IMR-90 (cell line): ENCODE results near the gene BTLA. TPM values are rescaled to one million over a fixed set of nuclear protein-coding genes. Genes with fewer than 3 reads are reported as not detected.

ENCODE experiments used
- ATAC-seq: fragments of 200-7000 bp; cut with Tn5 transposase; 2 replicates; pipeline ENCODE4 v1.9.1; 2020; ENCODE audit warnings: low read depth, mild to moderate bottlenecking, moderate library complexity
- BruUV-seq: library from RNA; stranded (reverse); fragments of 400-500 nt; replicated peaks from 2 replicates; lab custom pipeline; 2021; lab: Mats Ljungman, UMichigan
- CTCF ChIA-PET: fragments of 300-600 bp; formaldehyde crosslinking; extraction: SDS; loops from one replicate; lab custom pipeline; 2021; ENCODE audit warnings: antibody characterized with exemption; lab: Yijun Ruan, JAX
- POLR2A ChIA-PET: fragments of 300-600 bp; sonication (Branson Sonifier 250); formaldehyde crosslinking; loops from one replicate; lab custom pipeline; 2022; ENCODE audit warnings: antibody characterized with exemption; ENCODE audit not compliant: unreplicated experiment; lab: Charles Lee
- DNase-seq: peaks from one replicate; pipeline ENCODE4 v3.0.0; 2013
- H2AFZ ChIP-seq: replicated peaks from 2 replicates; pipeline ENCODE3; 2013; ENCODE audit warnings: low read length, mild to moderate bottlenecking; ENCODE audit not compliant: poor library complexity
- H2AK5ac ChIP-seq: 2 replicates; pipeline ENCODE4 v1.6.1; 2013; ENCODE audit warnings: low read depth, low read length, inconsistent platforms
- H2AK9ac ChIP-seq: replicated peaks from 2 replicates; pipeline ENCODE3; 2013; ENCODE audit warnings: mild to moderate bottlenecking, low read depth, low read length, moderate library complexity; ENCODE audit not compliant: poor library complexity
- H2BK120ac ChIP-seq: 2 replicates; pipeline ENCODE4 v1.6.1; 2013; ENCODE audit warnings: low read depth, low read length, inconsistent platforms
- H2BK15ac ChIP-seq: 3 replicates; pipeline ENCODE4 v1.6.1; 2013; ENCODE audit warnings: low read depth, low read length, inconsistent platforms
- H2BK20ac ChIP-seq: 2 replicates; pipeline ENCODE4 v1.6.1; 2013; ENCODE audit warnings: low read depth, mild to moderate bottlenecking, inconsistent platforms, low read length, moderate library complexity
- H2BK5ac ChIP-seq: 2 replicates; pipeline ENCODE4 v1.6.1; 2013; ENCODE audit warnings: mild to moderate bottlenecking, low read depth, low read length, inconsistent platforms; ENCODE audit not compliant: poor library complexity, severe bottlenecking
- H3K14ac ChIP-seq: replicated peaks from 2 replicates; pipeline ENCODE4 v1.6.1; 2013; ENCODE audit warnings: low read depth, low read length, inconsistent platforms
- H3K18ac ChIP-seq: 2 replicates; pipeline ENCODE4 v1.6.1; 2013; ENCODE audit warnings: low read depth, low read length, control low read depth
- H3K23ac ChIP-seq: 2 replicates; pipeline ENCODE4 v1.6.1; 2013; ENCODE audit warnings: low read depth, low read length, inconsistent platforms
- H3K27ac ChIP-seq: 2 replicates; pipeline ENCODE4 v1.5.1; 2013; ENCODE audit warnings: mild to moderate bottlenecking, control low read depth, low read length; ENCODE audit not compliant: insufficient read depth
- H3K27me3 ChIP-seq: 2 replicates; pipeline ENCODE4 v1.6.1; 2013; ENCODE audit warnings: low read length; ENCODE audit not compliant: control insufficient read depth, insufficient read depth
- H3K36me3 ChIP-seq: 2 replicates; pipeline ENCODE4 v1.6.1; 2013; ENCODE audit warnings: low read length, mixed read lengths; ENCODE audit not compliant: control insufficient read depth, insufficient read depth
- H3K4ac ChIP-seq: 2 replicates; pipeline ENCODE4 v1.6.1; 2013; ENCODE audit warnings: low read depth, low read length, inconsistent platforms
- H3K4me1 ChIP-seq: 2 replicates; pipeline ENCODE4 v1.6.1; 2013; ENCODE audit warnings: low read length, mixed read lengths; ENCODE audit not compliant: control insufficient read depth, insufficient read depth
- H3K4me2 ChIP-seq: 2 replicates; pipeline ENCODE4 v1.6.1; 2013; ENCODE audit warnings: low read depth, mild to moderate bottlenecking, control low read depth, low read length, moderate library complexity
- H3K4me3 ChIP-seq: 2 replicates; pipeline ENCODE4 v1.5.1; 2013; ENCODE audit warnings: low read depth, mild to moderate bottlenecking, control low read depth, low read length, moderate library complexity; ENCODE audit not compliant: insufficient read depth
- H3K56ac ChIP-seq: 2 replicates; pipeline ENCODE4 v1.6.1; 2013; ENCODE audit warnings: low read length, inconsistent platforms; ENCODE audit not compliant: insufficient read depth; ENCODE audit errors: extremely low read depth
- H3K79me1 ChIP-seq, 2 experiments: 2 replicates each; pipeline ENCODE4 v1.6.1; 2013; ENCODE audit warnings: low read length in 2 of 2, inconsistent platforms in 1 of 2, low read depth in 1 of 2
- H3K9ac ChIP-seq: 2 replicates; pipeline ENCODE4 v1.6.1; 2013; ENCODE audit warnings: low read depth, low read length, control low read depth
- H3K9me1 ChIP-seq: 2 replicates; pipeline ENCODE4 v1.6.1; 2013; ENCODE audit warnings: low read length, inconsistent platforms; ENCODE audit not compliant: insufficient read depth
- H3K9me3 ChIP-seq: 2 replicates; pipeline ENCODE4 v1.6.1; 2013; ENCODE audit warnings: low read length; ENCODE audit not compliant: control insufficient read depth, insufficient read depth
- H4K20me1 ChIP-seq: 2 replicates; pipeline ENCODE4 v1.6.1; 2013; ENCODE audit warnings: low read length, inconsistent platforms; ENCODE audit not compliant: insufficient read depth
- H4K5ac ChIP-seq: 2 replicates; pipeline ENCODE4 v1.6.1; 2013; ENCODE audit warnings: mild to moderate bottlenecking, low read depth, low read length, control low read depth
- H4K8ac ChIP-seq, 2 experiments: 2 replicates each; pipeline ENCODE4 v1.6.1; 2013; ENCODE audit warnings: low read depth in 2 of 2, low read length in 2 of 2, control low read depth in 1 of 2, inconsistent platforms in 1 of 2
- H4K91ac ChIP-seq: 2 replicates; pipeline ENCODE4 v1.6.1; 2013; ENCODE audit warnings: low read depth, low read length, inconsistent platforms; ENCODE audit not compliant: insufficient read depth
- BHLHE40 ChIP-seq: fragments of 150-350 bp; IDR thresholded peaks from 2 replicates; pipeline ENCODE4 v1.6.1; 2016; ENCODE audit warnings: mild to moderate bottlenecking, low read depth, low read length
- CEBPB ChIP-seq: IDR thresholded peaks from 2 replicates; pipeline ENCODE4 v1.6.1; 2012; ENCODE audit warnings: low read depth, low read length, improper control_type of control experiment
- CHD1 ChIP-seq: IDR thresholded peaks from 2 replicates; pipeline ENCODE4 v1.6.1; 2012; ENCODE audit warnings: low read depth, low read length, improper control_type of control experiment
- CTCF ChIP-seq: conservative IDR thresholded peaks from 2 replicates; pipeline ENCODE4 v1.5.1; 2012; ENCODE audit warnings: mild to moderate bottlenecking, low read depth, low read length, improper control_type of control experiment
- FOS ChIP-seq: fragments of 150-350 bp; IDR thresholded peaks from 2 replicates; pipeline ENCODE4 v1.6.1; 2016; ENCODE audit warnings: low read depth, low read length
- MAFK ChIP-seq: IDR thresholded peaks from 2 replicates; pipeline ENCODE4 v1.6.1; 2012; ENCODE audit warnings: low read depth, low read length, improper control_type of control experiment
- MAZ ChIP-seq: IDR thresholded peaks from 2 replicates; pipeline ENCODE4 v1.6.1; 2012; ENCODE audit warnings: low read depth, mild to moderate bottlenecking, low read length, improper control_type of control experiment, moderate library complexity, borderline replicate concordance
- MXI1 ChIP-seq: IDR thresholded peaks from 2 replicates; pipeline ENCODE4 v1.6.1; 2012; ENCODE audit warnings: low read depth, mild to moderate bottlenecking, low read length, moderate library complexity, borderline replicate concordance
- NFE2L2 ChIP-seq: fragments of 150-350 bp; IDR thresholded peaks from 2 replicates; pipeline ENCODE4 v1.6.1; 2016; ENCODE audit warnings: low read depth, mild to moderate bottlenecking, low read length
- POLR2A ChIP-seq: IDR thresholded peaks from 2 replicates; pipeline ENCODE4 v1.6.1; 2012; ENCODE audit warnings: mild to moderate bottlenecking, low read depth, low read length
- RAD21 ChIP-seq: IDR thresholded peaks from 2 replicates; pipeline ENCODE4 v1.6.1; 2012; ENCODE audit warnings: low read length, improper control_type of control experiment
- RCOR1 ChIP-seq: IDR thresholded peaks from 2 replicates; pipeline ENCODE4 v1.6.1; 2012; ENCODE audit warnings: mild to moderate bottlenecking, low read length, improper control_type of control experiment; ENCODE audit not compliant: insufficient replicate concordance
- RFX5 ChIP-seq: IDR thresholded peaks from 2 replicates; pipeline ENCODE4 v1.8.0; 2012; ENCODE audit warnings: low read depth, mild to moderate bottlenecking, low read length, moderate library complexity
- SMC3 ChIP-seq: fragments of 150-350 bp; IDR thresholded peaks from 2 replicates; pipeline ENCODE4 v1.6.1; 2016; ENCODE audit warnings: low read depth, mild to moderate bottlenecking, antibody characterized with exemption, low read length, moderate library complexity
- WGBS, 2 experiments: methylation state at CpG; one replicate each; pipeline versions ENCODE4 v1.1.5 to v1.1.7; 2013; ENCODE audit warnings: missing lambda C conversion rate in 2 of 2; ENCODE audit not compliant: insufficient read length in 1 of 2; ENCODE audit errors: extremely low coverage in 2 of 2; 5-methylcytosine and 5-hydroxymethylcytosine counted together
- dilution Hi-C: fragments of 300-500 bp; cut with HindIII; formaldehyde crosslinking; loops from one replicate; pipeline ENCODE4 v1.14.3; 2018; ENCODE audit warnings: low sequenced_read_pairs; ENCODE audit not compliant: unreplicated experiment
- in situ Hi-C: fragments of 300-500 bp; cut with MboI; formaldehyde crosslinking; loops from 3 replicates; pipeline ENCODE4 v1.14.3; 2019; ENCODE audit warnings: low sequenced_read_pairs, inconsistent platforms, mixed read lengths
- intact Hi-C: fragments of 100-400 bp; cut with micrococcal nuclease; formaldehyde crosslinking; loops from 2 replicates; pipeline ENCODE4 v1.10.0; 2022
- polyA plus RNA-seq, 3 experiments: library from polyadenylated mRNA; depleted of rRNA; stranded (reverse); fragments of >200 nt; gene quantifications; 2 replicates each; pipeline ENCODE4 v1.2.3, GENCODE V29; 2012; ENCODE audit warnings: low replicate concordance in 1 of 3
- total RNA-seq: library from RNA; depleted of rRNA; stranded (reverse); fragments of >200 nt; gene quantifications from 2 replicates; pipeline ENCODE4 v1.2.3, GENCODE V29; 2012
- TF ChIP-seq, protein P1 (sequence below): fragments of 150-350 bp; IDR thresholded peaks from 2 replicates; pipeline ENCODE4 v1.6.1; 2017; ENCODE audit warnings: mild to moderate bottlenecking, antibody characterized with exemption, low read length, low read depth

BTLA gene
- total and polyA plus RNA-seq, 2 of the 4 experiments (the other 2 are of a cell fraction): not detected

GRCh38 chr3:112425858-112426750 lies 73.2 kb downstream of the BTLA start:
- no TSS peak for BruUV-seq
- no peak for TF ChIP-seq RCOR1
- TF ChIP-seq RFX5: no peak
- TF ChIP-seq FOS: no peak
- TF ChIP-seq, protein P1, sequence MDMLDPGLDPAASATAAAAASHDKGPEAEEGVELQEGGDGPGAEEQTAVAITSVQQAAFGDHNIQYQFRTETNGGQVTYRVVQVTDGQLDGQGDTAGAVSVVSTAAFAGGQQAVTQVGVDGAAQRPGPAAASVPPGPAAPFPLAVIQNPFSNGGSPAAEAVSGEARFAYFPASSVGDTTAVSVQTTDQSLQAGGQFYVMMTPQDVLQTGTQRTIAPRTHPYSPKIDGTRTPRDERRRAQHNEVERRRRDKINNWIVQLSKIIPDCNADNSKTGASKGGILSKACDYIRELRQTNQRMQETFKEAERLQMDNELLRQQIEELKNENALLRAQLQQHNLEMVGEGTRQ: no peak
- no peak for TF ChIP-seq POLR2A
- no peak for TF ChIP-seq CHD1
- TF ChIP-seq SMC3: no peak
- no peak for TF ChIP-seq MAZ
- no peak for TF ChIP-seq CTCF
- TF ChIP-seq BHLHE40: no peak
- no peak for TF ChIP-seq MXI1
- TF ChIP-seq NFE2L2: no peak
- TF ChIP-seq MAFK: no peak
- TF ChIP-seq RAD21: no peak
- no peak for TF ChIP-seq CEBPB

More at GRCh38 chr3:112425858-112426750, 73.2 kb downstream of the BTLA start:
- Histone ChIP-seq H3K56ac (no peak overlapping the region), H3K9me3 (no peaks in the 10 kb centered on the region), H4K8ac (no peak overlapping the region), H3K23ac (no peak overlapping the region), H2AK5ac (no peak overlapping the region), H2BK15ac (no peak overlapping the region), H3K36me3 (no peaks in the 10 kb centered on the region), H3K4me3 (no peak overlapping the region), H3K27me3 (peaks cover 1% of the 10 kb centered on the region), H3K27ac (no peak overlapping the region), H2AFZ (no peak overlapping the region), H2BK20ac (no peak overlapping the region), H2BK5ac (no peak overlapping the region), H2BK120ac (no peak overlapping the region), H3K4me2 (no peak overlapping the region), H4K5ac (no peak overlapping the region), H3K4me1 (no peaks in the 10 kb centered on the region), H3K14ac (no peak overlapping the region), H3K9ac (no peak overlapping the region), H4K20me1 (no peaks in the 10 kb centered on the region), H3K18ac (no peak overlapping the region), H3K9me1 (no peaks in the 10 kb centered on the region), H3K4ac (no peak overlapping the region), H2AK9ac (no peak overlapping the region), H3K79me1 (no peaks in the 10 kb centered on the region), H4K91ac (no peak overlapping the region)
- ATAC-seq (no peak), DNase-seq (no peak)
- in situ Hi-C loops (no loop called here), intact Hi-C loops (no loop called here), dilution Hi-C loops (no loop called here)
- ChIA-PET CTCF (no interaction called here), POLR2A (no interaction called here)
- 71% methylated on average over 1 of the region's 2 CpGs; no CpG with 5 or more reads in 1 of the 2 experiments for WGBS, 2 experiments
